HepG2 (cell line): ENCODE data around the gene MMP24OS. TPM values are rescaled to one million over a fixed set of nuclear protein-coding genes. Genes with fewer than 3 reads are reported as not detected.

Source experiments
- ARID3A ChIP-seq: IDR thresholded peaks from 2 replicates; pipeline ENCODE4 v1.6.1; 2012; ENCODE audit warnings: low read depth, low read length, improper control_type of control experiment
- CBFB ChIP-seq: sonication (generic); formaldehyde crosslinking; IDR thresholded peaks from 2 replicates; pipeline ENCODE4 v1.4.0; 2020; ENCODE audit warnings: missing genetic modification reagents
- FOXA3 ChIP-seq: IDR thresholded peaks from 2 replicates; pipeline ENCODE4 v1.6.1; 2016; ENCODE audit warnings: missing genetic modification reagents, missing compliant biosample characterization
- FOXO1 ChIP-seq: sonication (generic); formaldehyde crosslinking; IDR thresholded peaks from 2 replicates; pipeline ENCODE4 v1.4.0; 2020; ENCODE audit warnings: missing genetic modification reagents
- HNF4A ChIP-seq: sonication (generic); formaldehyde crosslinking; IDR thresholded peaks from 2 replicates; pipeline ENCODE4 v1.4.0; 2020; ENCODE audit warnings: missing genetic modification reagents
- MYC ChIP-seq: sonication (generic); formaldehyde crosslinking; IDR thresholded peaks from 2 replicates; pipeline ENCODE4 v1.9.0; 2021; ENCODE audit warnings: missing genetic modification reagents, borderline replicate concordance
- SNAI1 ChIP-seq: sonication (generic); formaldehyde crosslinking; IDR thresholded peaks from 2 replicates; pipeline ENCODE4 v1.5.0; 2020; ENCODE audit warnings: mild to moderate bottlenecking, missing genetic modification reagents, borderline replicate concordance
- ZBTB20 ChIP-seq: sonication (generic); formaldehyde crosslinking; IDR thresholded peaks from 2 replicates; pipeline ENCODE4 v1.8.1; 2023; ENCODE audit warnings: missing genetic modification reagents, low read depth, mild to moderate bottlenecking, borderline replicate concordance
- ZFP91 ChIP-seq: sonication (generic); formaldehyde crosslinking; IDR thresholded peaks from 2 replicates; pipeline ENCODE4 v1.9.0; 2022; ENCODE audit warnings: missing genetic modification reagents, mild to moderate bottlenecking, borderline replicate concordance
- ZNF44 ChIP-seq: sonication (generic); formaldehyde crosslinking; IDR thresholded peaks from 2 replicates; pipeline ENCODE4 v1.5.1; 2020; ENCODE audit warnings: mild to moderate bottlenecking, missing genetic modification reagents
- ZNF652 ChIP-seq: IDR thresholded peaks from 2 replicates; pipeline ENCODE4 v1.6.1; 2016; ENCODE audit warnings: low read depth, borderline replicate concordance
- ZNF770 ChIP-seq: sonication (generic); formaldehyde crosslinking; IDR thresholded peaks from 2 replicates; pipeline ENCODE4 v1.5.0; 2020; ENCODE audit warnings: mild to moderate bottlenecking, missing genetic modification reagents
- ZNF792 ChIP-seq: IDR thresholded peaks from 2 replicates; pipeline ENCODE4 v1.6.1; 2016
- polyA plus RNA-seq, 8 experiments: library from polyadenylated mRNA; depleted of rRNA in 3 of 8; stranded (reverse) in 7 of 8; unstranded in 1 of 8; fragments of >200 nt; fragmentation: Illumina TruSeq in 4 of 8; extraction: Trizol in 4 of 8; gene quantifications; 2 replicates each; pipeline versions ENCODE4 v1.2.1 to v1.2.3, GENCODE V29; 2011 to 2016; ENCODE audit warnings: low read depth in 4 of 8, missing spikeins in 1 of 8, mixed read lengths in 1 of 8; ENCODE audit not compliant: insufficient read depth in 1 of 8
- total RNA-seq, 5 experiments: library from RNA; depleted of rRNA; stranded (reverse); fragments of >200 nt; fragmentation: Illumina TruSeq; extraction: Trizol; gene quantifications; 2 replicates each; pipeline ENCODE4 v1.2.3, GENCODE V29; 2016; ENCODE audit warnings: low read depth in 1 of 5
- TF ChIP-seq, protein P1 (sequence below): sonication (generic); formaldehyde crosslinking; IDR thresholded peaks from 2 replicates; pipeline ENCODE4 v1.9.0; 2021; ENCODE audit warnings: mild to moderate bottlenecking, missing genetic modification reagents

Gene MMP24OS
- total and polyA plus RNA-seq, 2 of the 13 experiments (the other 11 are each of a cell fraction or from before 2014, with no cell fraction given) = 6.0 to 8.5 TPM

GRCh38 chr20:35284992-35285805 lies 7.3 kb upstream of the MMP24OS start (continued):
- TF ChIP-seq, protein P1, sequence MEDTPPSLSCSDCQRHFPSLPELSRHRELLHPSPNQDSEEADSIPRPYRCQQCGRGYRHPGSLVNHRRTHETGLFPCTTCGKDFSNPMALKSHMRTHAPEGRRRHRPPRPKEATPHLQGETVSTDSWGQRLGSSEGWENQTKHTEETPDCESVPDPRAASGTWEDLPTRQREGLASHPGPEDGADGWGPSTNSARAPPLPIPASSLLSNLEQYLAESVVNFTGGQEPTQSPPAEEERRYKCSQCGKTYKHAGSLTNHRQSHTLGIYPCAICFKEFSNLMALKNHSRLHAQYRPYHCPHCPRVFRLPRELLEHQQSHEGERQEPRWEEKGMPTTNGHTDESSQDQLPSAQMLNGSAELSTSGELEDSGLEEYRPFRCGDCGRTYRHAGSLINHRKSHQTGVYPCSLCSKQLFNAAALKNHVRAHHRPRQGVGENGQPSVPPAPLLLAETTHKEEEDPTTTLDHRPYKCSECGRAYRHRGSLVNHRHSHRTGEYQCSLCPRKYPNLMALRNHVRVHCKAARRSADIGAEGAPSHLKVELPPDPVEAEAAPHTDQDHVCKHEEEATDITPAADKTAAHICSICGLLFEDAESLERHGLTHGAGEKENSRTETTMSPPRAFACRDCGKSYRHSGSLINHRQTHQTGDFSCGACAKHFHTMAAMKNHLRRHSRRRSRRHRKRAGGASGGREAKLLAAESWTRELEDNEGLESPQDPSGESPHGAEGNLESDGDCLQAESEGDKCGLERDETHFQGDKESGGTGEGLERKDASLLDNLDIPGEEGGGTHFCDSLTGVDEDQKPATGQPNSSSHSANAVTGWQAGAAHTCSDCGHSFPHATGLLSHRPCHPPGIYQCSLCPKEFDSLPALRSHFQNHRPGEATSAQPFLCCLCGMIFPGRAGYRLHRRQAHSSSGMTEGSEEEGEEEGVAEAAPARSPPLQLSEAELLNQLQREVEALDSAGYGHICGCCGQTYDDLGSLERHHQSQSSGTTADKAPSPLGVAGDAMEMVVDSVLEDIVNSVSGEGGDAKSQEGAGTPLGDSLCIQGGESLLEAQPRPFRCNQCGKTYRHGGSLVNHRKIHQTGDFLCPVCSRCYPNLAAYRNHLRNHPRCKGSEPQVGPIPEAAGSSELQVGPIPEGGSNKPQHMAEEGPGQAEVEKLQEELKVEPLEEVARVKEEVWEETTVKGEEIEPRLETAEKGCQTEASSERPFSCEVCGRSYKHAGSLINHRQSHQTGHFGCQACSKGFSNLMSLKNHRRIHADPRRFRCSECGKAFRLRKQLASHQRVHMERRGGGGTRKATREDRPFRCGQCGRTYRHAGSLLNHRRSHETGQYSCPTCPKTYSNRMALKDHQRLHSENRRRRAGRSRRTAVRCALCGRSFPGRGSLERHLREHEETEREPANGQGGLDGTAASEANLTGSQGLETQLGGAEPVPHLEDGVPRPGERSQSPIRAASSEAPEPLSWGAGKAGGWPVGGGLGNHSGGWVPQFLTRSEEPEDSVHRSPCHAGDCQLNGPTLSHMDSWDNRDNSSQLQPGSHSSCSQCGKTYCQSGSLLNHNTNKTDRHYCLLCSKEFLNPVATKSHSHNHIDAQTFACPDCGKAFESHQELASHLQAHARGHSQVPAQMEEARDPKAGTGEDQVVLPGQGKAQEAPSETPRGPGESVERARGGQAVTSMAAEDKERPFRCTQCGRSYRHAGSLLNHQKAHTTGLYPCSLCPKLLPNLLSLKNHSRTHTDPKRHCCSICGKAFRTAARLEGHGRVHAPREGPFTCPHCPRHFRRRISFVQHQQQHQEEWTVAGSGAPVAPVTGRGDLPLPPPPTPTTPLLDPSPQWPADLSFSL (CRISPR knock-in tag) = no peak
- TF ChIP-seq ZNF652 (CRISPR knock-in tag) = no peak
- TF ChIP-seq CBFB = no peak
- TF ChIP-seq ZNF44 (CRISPR knock-in tag) = peak; percentile 78
- TF ChIP-seq ZFP91 = peak; percentile 46; the same call in 1 of the 2 replicates
- TF ChIP-seq ARID3A = no peak; the same call in 1 of the 2 replicates
- TF ChIP-seq MYC = no peak
- no peak for TF ChIP-seq FOXA3 (CRISPR knock-in tag)
- no peak for TF ChIP-seq ZBTB20
- peak; percentile 30; the same call in 1 of the 2 replicates for TF ChIP-seq ZNF770 (CRISPR knock-in tag)
- TF ChIP-seq ZNF792 (CRISPR knock-in tag) = 0 out of 2 replicates have a peak, but pooled peaks have one; percentile 21
- peak; percentile 9; the same call in 1 of the 2 replicates for TF ChIP-seq FOXO1
- peak; percentile 58; the same call in 1 of the 2 replicates for TF ChIP-seq SNAI1 (CRISPR knock-in tag)
- no peak for TF ChIP-seq HNF4A (CRISPR knock-in tag)
